ENCODE data around the gene CIROP. TPM values are rescaled to one million over a fixed set of nuclear protein-coding genes. Genes with fewer than 3 reads are reported as not detected.

The CIROP gene
- total and polyA plus RNA-seq, 2 experiments from 2014 or later: not detected

DNA sequence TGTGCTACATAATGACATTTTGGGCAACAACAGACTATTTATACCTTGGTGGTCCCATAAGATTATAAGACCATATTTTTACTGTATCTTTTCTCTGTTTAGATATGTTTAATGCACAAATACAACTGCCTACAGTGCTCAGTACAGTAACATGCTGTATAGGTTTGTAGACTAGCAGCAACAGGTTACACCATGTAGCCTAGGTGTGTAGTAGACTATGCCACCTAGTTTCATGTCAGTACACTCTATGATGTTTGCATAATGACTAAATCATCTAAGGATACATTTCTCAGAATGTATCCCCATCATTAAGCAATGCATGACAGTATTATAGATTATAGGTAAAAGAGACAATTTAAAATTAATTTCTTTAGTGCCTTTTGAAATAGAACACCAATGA, 45.0 kb upstream of the CIROP start:
- H3K27ac ChIP-seq: peak overlapping the region; percentile 52
- peaks cover 25% of the 10 kb centered on the region for H3K4me1 ChIP-seq (ENCODE audit: insufficient read depth)
- H3K27me3 ChIP-seq: no peaks in the 10 kb centered on the region
- no peak for DNase-seq (ENCODE audit: low spot score)
- no peaks in the 10 kb centered on the region for H3K9me3 ChIP-seq (ENCODE audit: low read depth)
- no peaks in the 10 kb centered on the region for H3K36me3 ChIP-seq (replicated peaks; ENCODE audit: insufficient read depth, low read depth)
- no peaks in the 10 kb centered on the region for H4K20me1 ChIP-seq (ENCODE audit: insufficient read depth, poor library complexity, severe bottlenecking)
- H3K4me2 ChIP-seq: no peak overlapping the region
- TF ChIP-seq, protein P1, sequence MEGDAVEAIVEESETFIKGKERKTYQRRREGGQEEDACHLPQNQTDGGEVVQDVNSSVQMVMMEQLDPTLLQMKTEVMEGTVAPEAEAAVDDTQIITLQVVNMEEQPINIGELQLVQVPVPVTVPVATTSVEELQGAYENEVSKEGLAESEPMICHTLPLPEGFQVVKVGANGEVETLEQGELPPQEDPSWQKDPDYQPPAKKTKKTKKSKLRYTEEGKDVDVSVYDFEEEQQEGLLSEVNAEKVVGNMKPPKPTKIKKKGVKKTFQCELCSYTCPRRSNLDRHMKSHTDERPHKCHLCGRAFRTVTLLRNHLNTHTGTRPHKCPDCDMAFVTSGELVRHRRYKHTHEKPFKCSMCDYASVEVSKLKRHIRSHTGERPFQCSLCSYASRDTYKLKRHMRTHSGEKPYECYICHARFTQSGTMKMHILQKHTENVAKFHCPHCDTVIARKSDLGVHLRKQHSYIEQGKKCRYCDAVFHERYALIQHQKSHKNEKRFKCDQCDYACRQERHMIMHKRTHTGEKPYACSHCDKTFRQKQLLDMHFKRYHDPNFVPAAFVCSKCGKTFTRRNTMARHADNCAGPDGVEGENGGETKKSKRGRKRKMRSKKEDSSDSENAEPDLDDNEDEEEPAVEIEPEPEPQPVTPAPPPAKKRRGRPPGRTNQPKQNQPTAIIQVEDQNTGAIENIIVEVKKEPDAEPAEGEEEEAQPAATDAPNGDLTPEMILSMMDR (IDR thresholded peaks at IDR 0.05; ENCODE audit: poor library complexity): no peak
- TF ChIP-seq EZH2 (IDR thresholded peaks at IDR 0.05; ENCODE audit: borderline replicate concordance) (no peak), EZH2phosphoT487 (IDR thresholded peaks at IDR 0.05; ENCODE audit: low read depth, severe bottlenecking, unreplicated experiment) (no peak)
- H3K9me2 ChIP-seq (replicated peaks; ENCODE audit: insufficient read depth): no peaks in the 10 kb centered on the region
- H3K79me2 ChIP-seq: no peaks in the 10 kb centered on the region
- no peak overlapping the region for H2AFZ ChIP-seq
- no peak overlapping the region for H3K4me3 ChIP-seq

- peak overlapping the region; percentile 52 for H3K27ac ChIP-seq
Observed at GRCh38 chr14:23148591-23149249, 43.9 kb upstream of the CIROP start.

GRCh38 chr14:23147676-23148075, 42.9 kb upstream of the CIROP start:
- Histone ChIP-seq H3K9me2 (replicated peaks; ENCODE audit: insufficient read depth) (no peaks in the 10 kb centered on the region), H3K27me3 (no peaks in the 10 kb centered on the region), H4K20me1 (ENCODE audit: insufficient read depth, poor library complexity, severe bottlenecking) (no peaks in the 10 kb centered on the region), H3K36me3 (replicated peaks; ENCODE audit: insufficient read depth, low read depth) (no peaks in the 10 kb centered on the region), H3K27ac (peak overlapping the region; percentile 75), H2AFZ (no peak overlapping the region), H3K4me1 (ENCODE audit: insufficient read depth) (peaks cover 7% of the 10 kb centered on the region), H3K9me3 (ENCODE audit: low read depth) (no peaks in the 10 kb centered on the region), H3K4me3 (no peak overlapping the region), H3K79me2 (no peaks in the 10 kb centered on the region), H3K4me2 (no peak overlapping the region)
- DNase-seq (ENCODE audit: low spot score): peak; percentile 54
- TF ChIP-seq EZH2 (IDR thresholded peaks at IDR 0.05; ENCODE audit: borderline replicate concordance) (no peak), EZH2phosphoT487 (IDR thresholded peaks at IDR 0.05; ENCODE audit: low read depth, severe bottlenecking, unreplicated experiment) (no peak)
- TF ChIP-seq, protein P1 (IDR thresholded peaks at IDR 0.05; ENCODE audit: poor library complexity): no peak
- WGBS (ENCODE audit: low lambda C conversion rate, missing lambda C conversion rate): 100% methylated on average over 1 of the region's 1 CpG

More at GRCh38 chr14:23148591-23149249, 43.9 kb upstream of the CIROP start:
- Histone ChIP-seq H3K4me2 (no peak overlapping the region), H4K20me1 (ENCODE audit: insufficient read depth, poor library complexity, severe bottlenecking) (no peaks in the 10 kb centered on the region), H3K4me1 (ENCODE audit: insufficient read depth) (peaks cover 15% of the 10 kb centered on the region), H3K9me3 (ENCODE audit: low read depth) (no peaks in the 10 kb centered on the region), H3K9me2 (replicated peaks; ENCODE audit: insufficient read depth) (no peaks in the 10 kb centered on the region), H2AFZ (no peak overlapping the region), H3K27me3 (no peaks in the 10 kb centered on the region), H3K36me3 (replicated peaks; ENCODE audit: insufficient read depth, low read depth) (no peaks in the 10 kb centered on the region), H3K79me2 (no peaks in the 10 kb centered on the region), H3K4me3 (no peak overlapping the region)
- no peak for TF ChIP-seq EZH2 (IDR thresholded peaks at IDR 0.05; ENCODE audit: borderline replicate concordance)
- TF ChIP-seq, protein P1 (IDR thresholded peaks at IDR 0.05; ENCODE audit: poor library complexity): no peak
- 92% methylated on average over 5 of the region's 5 CpGs for WGBS (ENCODE audit: low lambda C conversion rate, missing lambda C conversion rate)
- no peak for DNase-seq (ENCODE audit: low spot score)
